ENCODE measurements around the gene EPPIN.

- TF ChIP-seq CTCF (conservative IDR thresholded peaks at IDR 0.05; ENCODE audit: low read length) (no peak), EZH2phosphoT487 (IDR thresholded peaks at IDR 0.05; ENCODE audit: borderline replicate concordance) (no peak)
Observed at GRCh38 chr20:45552456-45552855, 5.3 kb upstream of the EPPIN start.

Measured in Loucy (cell line).